ENCODE data around the gene F10. TPM values are rescaled to one million over a fixed set of nuclear protein-coding genes. Genes with fewer than 3 reads are reported as not detected.

Gene F10
- total and polyA plus RNA-seq, 9 of the 15 experiments (the other 6 are each of a cell fraction or from before 2014, with no cell fraction given), result 0.04 to 0.09 (median 0.07) TPM; not detected in 5

GRCh38 chr13:113096052-113096744 lies 26.4 kb upstream of the F10 start (continued):
- TF ChIP-seq E2F6 (IDR thresholded peaks at IDR 0.05; ENCODE audit: borderline replicate concordance in 1 of 2, extremely low read depth in 1 of 2, insufficient read depth in 1 of 2, insufficient read length in 1 of 2, low read depth in 1 of 2, low read length in 1 of 2, poor library complexity in 1 of 2, severe bottlenecking in 1 of 2), result no peak
- TF ChIP-seq MXD1 (CRISPR knock-in tag; IDR thresholded peaks at IDR 0.05; ENCODE audit: borderline replicate concordance, poor library complexity, severe bottlenecking), result no peak
- TF ChIP-seq EWSR1 (IDR thresholded peaks at IDR 0.05; ENCODE audit: borderline replicate concordance, low read depth, partially characterized antibody), result no peak
- TF ChIP-seq, protein P1, sequence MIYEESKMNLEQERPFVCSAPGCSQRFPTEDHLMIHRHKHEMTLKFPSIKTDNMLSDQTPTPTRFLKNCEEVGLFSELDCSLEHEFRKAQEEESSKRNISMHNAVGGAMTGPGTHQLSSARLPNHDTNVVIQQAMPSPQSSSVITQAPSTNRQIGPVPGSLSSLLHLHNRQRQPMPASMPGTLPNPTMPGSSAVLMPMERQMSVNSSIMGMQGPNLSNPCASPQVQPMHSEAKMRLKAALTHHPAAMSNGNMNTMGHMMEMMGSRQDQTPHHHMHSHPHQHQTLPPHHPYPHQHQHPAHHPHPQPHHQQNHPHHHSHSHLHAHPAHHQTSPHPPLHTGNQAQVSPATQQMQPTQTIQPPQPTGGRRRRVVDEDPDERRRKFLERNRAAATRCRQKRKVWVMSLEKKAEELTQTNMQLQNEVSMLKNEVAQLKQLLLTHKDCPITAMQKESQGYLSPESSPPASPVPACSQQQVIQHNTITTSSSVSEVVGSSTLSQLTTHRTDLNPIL (CRISPR knock-in tag; IDR thresholded peaks at IDR 0.05), result no peak
- TF ChIP-seq POU5F1 (IDR thresholded peaks at IDR 0.05; ENCODE audit: borderline replicate concordance, low read depth, low read length, partially characterized antibody), result no peak
- no peak for TF ChIP-seq SRSF7 (optimal IDR thresholded peaks at IDR 0.05; ENCODE audit: low read depth, low read length)
- no peak for TF ChIP-seq ZNF551 (CRISPR knock-in tag; IDR thresholded peaks at IDR 0.05)

Data from K562 (cell line).